ENCODE data around the gene PSMA2.
"Not testable (repeated sequence)": the region's sequence is repeated elsewhere in the genome, so short reads cannot be mapped to it uniquely, and the experiment has no call there.

- not testable (repeated sequence) for TF ChIP-seq CTCF (IDR thresholded peaks at IDR 0.05; ENCODE audit: borderline replicate concordance, extremely low read depth, low read length, poor library complexity, severe bottlenecking); EZH2 (IDR thresholded peaks at IDR 0.05; ENCODE audit: borderline replicate concordance, low read depth, low read length, severe bottlenecking)
Measured at GRCh38 chr7:42885183-42885582, 46.8 kb downstream of the PSMA2 start.
